ENCODE measurements around the gene RCC2.
"Not testable (repeated sequence)": the region's sequence is repeated elsewhere in the genome, so short reads cannot be mapped to it uniquely, and the experiment has no call there.

Gene RCC2

GRCh38 chr1:17439250-17440073 is at the start of gene RCC2:
TSS of gene RCC2 (minus strand) at chr1:17439677. CDS start at chr1:17438514, 1,163 bp downstream.
- peak in 1 of 2 experiments; percentile 50 for DNase-seq

DNA sequence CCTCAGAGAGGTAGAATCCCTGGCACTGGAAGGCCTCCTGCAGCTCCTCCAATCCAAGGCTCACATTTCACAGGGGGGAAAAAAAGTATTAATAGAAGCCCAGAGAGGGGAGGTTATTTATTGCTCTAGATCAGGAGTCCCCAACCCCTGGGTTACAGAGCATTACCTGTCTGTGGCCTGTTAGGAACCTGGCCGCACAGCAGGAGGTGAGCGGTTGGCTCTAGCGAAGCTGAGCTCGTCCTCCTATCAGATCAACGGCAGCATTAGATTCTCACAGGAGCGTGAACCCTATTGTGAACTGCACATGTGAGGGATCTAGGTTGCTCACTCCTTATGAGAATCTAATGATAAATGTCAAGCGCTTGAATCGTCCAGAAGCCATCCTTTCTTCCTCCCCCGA is 46.8 kb upstream of the RCC2 start:
- no peak for DNase-seq

DNA sequence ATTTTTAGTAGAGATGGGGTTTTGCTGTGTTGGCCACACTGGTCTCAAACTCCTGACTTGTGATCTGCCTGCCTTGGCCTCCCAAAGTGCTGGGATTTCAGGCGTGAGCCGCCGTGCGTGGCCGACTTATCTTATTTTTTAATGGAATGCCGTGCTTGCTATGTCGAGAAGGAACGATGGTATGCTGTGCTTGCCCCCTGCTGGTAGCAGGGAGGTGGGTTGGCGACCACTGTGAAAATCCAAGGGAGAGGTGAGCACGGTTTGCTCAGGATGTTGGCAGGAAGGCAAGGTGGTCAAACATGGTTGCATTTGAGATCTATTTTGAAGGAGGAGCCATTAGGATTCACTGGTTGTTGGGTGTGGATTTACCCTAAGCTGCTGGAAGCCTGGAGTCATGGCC is 45.8 kb upstream of the RCC2 start:
- DNase-seq, result no peak

DNA sequence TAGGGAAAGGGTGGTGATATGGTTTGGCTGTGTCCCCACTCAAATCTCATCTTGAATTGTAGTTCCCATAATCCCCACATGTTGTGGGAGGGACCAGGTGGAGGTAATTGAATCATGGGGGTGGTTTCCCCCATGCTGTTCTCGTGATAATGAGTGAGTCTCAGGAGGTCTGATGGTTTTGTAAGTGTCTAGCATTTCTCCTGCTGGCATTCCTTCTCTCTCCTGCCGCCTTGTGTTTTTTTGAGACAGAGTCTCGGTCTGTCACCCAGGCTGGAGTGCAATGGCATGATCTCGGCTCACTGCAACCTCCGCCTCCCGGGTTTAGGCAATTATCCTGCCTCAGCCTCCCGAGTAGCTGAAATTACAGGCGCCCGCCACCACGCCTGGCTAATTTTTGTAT is 42.5 kb upstream of the RCC2 start:
- not testable (repeated sequence) for DNase-seq

- DNase-seq, result no peak
Measured at GRCh38 chr1:17480846-17481245, 41.4 kb upstream of the RCC2 start.

DNA sequence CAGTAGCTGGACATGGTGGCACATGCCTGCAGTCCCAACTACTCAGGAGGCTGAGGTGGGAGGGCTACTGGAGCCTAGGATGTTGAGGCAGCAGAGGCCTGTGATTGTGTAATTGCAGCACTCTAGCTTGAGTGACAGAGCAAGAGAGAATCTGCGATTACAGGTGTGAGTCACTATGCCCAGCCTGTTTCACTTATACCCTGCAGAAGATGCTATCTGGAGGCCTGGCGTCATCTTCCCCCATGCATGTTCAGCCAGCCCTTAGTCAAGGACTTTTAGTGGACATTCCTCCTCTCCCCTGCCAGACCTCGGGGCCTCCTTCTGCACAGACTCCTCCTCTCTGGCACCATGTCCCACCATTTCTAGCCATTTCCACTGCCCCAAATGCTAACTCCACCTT is 36.3 kb upstream of the RCC2 start:
- no peak for DNase-seq

DNA sequence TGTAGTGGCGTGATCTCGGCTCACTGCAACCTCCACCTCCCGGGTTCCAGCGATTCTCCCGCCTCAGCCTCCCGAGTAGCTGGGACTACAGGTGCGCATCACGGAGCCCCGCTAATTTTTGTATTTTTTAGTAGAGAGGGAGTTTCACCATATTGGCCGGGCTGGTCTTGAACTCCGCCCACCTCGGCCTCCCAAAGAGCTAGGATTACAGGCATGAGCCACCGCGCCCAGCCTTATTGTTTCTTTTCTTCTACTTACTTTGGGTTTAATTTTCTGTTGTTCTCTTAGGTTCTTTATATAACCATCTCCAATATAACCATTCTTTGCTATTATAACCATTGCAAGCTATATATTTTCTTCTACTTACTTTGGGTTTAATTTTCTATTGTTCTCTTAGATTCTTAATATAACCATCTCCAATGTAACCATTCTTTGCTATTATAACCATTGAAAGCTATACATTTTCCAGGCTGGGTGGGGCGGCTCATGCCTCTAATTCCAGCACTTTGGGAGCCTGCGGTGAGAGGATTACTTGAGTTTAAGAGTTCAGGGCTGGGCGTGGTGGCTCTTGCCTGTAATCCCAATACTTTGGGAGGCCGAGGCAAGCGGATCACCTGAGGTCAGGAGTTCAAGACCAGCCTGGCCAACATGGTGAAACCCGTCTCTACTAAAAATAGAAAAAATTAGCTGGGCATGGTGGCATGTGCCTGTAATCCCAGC is 35.5 kb upstream of the RCC2 start:
- DNase-seq, result not testable (repeated sequence)

GRCh38 chr1:17472814-17473213 is 33.3 kb upstream of the RCC2 start:
- DNase-seq, result no peak

DNA sequence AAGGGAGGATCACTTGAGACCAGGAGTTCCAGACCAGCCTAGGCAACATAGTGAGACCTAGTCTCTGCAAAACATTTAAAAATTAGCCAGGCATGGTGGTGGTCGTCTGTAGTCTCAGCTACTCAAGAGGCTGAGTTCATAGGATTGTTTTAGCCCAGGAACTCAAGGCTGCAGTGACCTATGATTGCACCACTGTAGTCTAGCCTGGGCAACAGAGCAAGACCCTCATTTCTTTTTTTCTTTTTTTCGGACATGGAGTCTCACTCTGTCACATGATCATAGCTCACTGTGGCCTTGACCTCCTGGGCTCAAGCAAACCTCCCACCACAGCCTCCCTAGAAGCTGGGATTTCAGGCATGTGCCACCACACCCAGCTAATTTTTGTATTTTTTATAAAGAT is 31.9 kb upstream of the RCC2 start:
- DNase-seq, result no peak

DNA sequence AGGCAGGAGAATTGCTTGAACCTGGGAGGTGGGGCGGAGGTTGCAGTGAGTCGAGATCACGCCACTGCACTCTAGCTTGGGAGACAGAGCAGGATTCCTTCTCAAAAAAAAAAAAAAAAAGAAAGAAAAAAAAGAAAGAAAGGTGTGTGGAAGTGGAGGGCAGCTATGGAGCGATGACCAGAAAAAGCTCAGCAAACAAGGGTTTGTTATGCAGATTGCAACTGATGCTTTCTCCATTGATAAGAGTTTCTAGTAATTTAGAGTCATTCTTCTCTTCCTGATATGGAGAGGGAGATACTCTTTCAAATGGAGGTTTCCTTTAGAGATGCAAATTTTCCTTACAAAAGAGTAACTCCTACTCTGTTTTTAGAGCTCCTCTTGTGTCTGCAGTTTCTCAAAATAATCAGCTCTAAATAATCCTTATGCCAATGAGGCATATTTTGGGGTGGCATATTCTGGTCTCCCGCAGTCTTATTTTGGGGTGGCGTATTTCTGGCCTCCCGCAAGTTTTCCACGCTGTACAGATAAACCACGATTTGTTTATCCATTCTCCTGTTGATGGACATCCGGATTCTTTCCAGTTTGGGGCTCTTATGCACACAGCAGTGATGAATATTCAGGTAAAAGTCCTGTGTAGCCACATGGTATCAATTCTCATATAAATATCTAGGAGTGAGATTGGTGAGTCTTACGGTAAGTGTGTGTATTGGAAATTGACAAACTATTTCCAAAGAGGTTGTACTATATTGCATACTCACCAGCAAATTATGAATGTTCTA is 30.7 kb upstream of the RCC2 start:
- no peak for DNase-seq

DNA sequence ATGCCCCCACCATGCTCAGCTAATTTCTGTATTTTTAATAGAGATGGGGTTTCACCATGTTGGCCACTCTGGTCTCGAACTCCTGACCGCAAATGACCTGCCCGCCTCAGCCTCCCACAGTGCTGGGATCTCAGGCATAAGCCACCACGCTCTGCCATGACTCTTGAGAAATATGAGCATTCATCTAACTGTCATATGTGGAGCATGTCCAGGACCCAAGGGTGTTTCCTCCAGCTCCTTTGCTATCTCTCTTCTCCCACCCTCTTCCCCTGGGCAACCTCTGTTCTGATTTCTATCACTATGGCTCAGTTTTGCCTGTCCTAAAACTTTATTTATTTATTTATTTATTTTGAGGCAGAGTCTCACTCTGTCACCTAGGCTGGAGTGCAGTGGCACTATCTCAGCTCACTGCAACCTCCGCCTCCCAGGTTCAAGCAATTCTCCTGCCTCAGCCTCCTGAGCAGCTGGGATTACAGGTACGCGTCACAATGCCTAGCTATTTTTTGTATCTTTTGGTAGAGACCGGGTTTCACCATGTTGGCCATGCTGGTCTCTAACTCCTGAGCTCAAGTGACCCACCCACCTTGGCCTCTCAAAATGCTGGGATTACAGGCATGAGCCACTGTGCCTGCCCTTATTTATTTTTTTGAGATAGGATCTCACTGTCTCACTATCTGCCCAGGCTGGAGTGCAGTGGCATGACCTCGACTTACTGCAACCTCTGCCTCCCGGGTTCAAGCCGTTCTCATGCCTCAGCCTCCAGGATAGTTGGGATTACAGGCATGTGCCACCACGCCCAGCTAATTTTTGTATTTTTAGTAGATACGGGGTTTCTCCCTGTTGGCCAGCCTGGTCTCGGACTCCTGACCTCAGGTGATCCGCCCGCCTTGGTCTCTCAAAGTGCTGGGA is 29.1 kb upstream of the RCC2 start:
- DNase-seq, result not testable (repeated sequence)

DNA sequence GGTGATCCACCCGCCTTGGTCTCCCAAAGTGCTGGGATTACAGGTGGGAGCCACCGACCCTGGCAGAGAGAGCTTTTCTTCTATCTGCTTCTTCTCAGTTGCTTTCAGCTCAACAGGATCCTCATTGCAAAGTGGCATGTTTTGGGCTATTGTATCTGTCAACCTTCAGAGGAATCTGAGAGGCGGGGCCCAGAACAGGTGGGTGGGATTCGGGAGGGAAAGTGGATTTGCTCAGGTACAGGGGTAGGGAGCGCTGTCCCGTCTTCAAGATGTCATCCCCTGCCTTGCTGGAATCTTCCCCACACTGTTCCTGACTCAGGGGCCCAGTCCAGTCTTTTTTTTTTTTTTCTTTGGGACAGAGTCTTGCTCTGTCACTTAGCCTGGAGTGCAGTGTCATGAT is 26.9 kb upstream of the RCC2 start:
- no peak for DNase-seq

- DNase-seq, result no peak
Measured at GRCh38 chr1:17465228-17465627, 25.8 kb upstream of the RCC2 start.

GRCh38 chr1:17463991-17464390 is 24.5 kb upstream of the RCC2 start:
- DNase-seq, result no peak

GRCh38 chr1:17462669-17463068 is 23.2 kb upstream of the RCC2 start:
- DNase-seq, result no peak

DNA sequence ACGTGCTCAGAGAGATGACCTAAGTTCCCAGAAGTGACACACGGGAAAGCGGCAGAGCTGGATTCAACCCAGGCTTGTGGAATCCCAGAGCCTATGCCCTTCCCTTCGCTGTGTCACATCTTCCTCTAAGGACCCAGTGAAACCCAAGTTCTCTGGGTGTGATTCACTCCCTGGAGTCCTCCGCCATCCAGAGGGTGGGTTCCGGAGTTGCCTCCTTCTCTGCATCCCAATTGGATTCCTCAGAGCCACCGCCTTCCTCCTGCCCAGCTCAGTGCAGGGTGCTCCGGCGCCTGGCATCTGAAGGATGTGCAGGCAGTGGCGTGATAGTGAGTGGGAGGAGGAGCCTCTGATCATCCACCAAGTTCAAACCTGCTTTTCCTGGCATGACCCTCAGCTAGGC is 20.7 kb upstream of the RCC2 start:
- no peak for DNase-seq

- no peak for DNase-seq
Measured at GRCh38 chr1:17458794-17459193, 19.3 kb upstream of the RCC2 start.

DNA sequence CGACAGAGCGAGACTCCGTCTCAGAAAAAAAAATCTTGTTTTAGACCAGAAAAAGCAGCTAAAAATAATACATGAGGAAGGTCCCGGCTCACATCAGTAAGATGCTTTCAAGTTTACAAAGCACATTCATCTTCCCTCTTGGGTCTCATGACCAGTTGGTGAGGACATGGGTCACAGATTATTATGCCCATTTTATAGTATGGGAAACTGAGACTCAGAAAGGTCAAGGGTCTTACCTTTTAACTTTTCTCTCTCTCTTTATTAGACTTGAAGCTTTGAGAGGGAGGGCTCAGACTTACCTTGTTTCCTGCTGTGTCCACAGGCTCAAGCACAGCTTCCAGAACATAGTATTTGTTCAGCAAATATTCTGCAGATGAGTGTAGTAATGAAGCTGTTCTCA is 13.2 kb upstream of the RCC2 start:
- DNase-seq, result no peak

DNA sequence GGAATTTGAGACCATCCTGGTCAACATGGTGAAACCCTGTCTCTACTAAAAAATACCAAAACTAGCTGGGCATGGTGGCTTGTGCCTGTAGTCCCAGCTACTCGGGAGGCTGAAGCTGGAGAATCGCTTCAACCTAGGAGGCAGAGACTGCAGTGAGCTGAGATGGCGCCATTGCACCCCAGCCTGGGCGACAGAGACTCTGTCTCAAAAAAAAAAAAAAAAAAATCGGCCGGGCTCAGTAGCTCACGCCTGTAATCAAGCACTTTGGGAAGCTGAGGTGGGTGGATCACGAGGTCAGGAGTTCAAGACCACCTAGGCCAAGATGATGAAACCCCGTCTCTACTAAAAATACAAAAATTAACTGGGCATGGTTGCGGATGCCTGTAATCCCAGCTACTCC is 12.7 kb upstream of the RCC2 start:
- not testable (repeated sequence) for DNase-seq

DNA sequence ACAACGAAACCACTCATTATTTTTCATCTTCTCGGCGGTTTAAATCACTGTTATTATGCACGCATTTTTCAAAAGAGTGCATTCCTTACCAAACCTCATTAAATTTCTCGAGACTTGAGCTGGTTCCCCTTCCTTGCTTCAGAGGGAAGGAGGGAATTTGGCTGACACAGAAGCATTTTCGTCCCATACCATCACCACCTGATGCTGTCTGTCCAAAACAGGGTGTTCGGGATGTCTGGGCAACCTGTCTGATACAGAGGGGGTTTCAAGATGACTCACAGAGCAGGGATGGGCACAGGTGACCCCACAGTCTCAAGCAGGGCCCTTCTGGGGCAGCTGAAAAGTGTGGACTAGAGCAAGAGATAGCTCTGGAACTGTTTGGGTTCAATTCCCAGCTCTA is 12.3 kb upstream of the RCC2 start:
- DNase-seq, result no peak

DNA sequence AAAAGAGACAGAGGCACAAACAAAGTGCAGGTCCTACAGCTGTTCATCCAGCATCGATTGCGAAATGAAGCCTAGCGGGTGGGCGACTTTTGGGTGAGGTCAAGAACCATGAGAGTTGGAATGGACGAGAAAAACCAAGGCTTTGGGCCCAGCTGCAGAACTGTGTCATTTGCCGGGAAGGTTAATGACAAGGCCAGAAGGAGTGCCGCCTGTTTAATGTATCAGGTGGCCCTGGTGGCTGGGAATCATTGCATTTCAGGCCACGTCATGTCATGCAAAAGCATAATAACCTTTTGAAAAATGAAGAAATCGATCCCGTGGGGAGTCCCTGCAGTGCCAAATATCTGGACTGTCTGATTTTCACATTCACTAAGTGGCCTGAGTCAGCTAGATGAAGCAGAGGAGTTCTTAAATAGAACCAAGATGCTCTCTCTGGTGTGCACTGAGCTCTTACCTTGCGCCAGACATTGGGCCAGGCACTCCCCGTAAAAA is 8.1 kb upstream of the RCC2 start:
- DNase-seq, result no peak

GRCh38 chr1:17442841-17443240 is 3.4 kb upstream of the RCC2 start:
- DNase-seq, result no peak
